IPS-NIHi7 (cell line): ENCODE data around the gene NAB1.
A peak's percentile ranks its signal among the peaks of the same experiment; 100 is the strongest.

Source experiments
- DNase-seq: peaks from one replicate; pipeline ENCODE4 v3.0.0; 2012; ENCODE audit warnings: mixed read lengths; ENCODE audit errors: extremely low spot score

The NAB1 gene

DNA sequence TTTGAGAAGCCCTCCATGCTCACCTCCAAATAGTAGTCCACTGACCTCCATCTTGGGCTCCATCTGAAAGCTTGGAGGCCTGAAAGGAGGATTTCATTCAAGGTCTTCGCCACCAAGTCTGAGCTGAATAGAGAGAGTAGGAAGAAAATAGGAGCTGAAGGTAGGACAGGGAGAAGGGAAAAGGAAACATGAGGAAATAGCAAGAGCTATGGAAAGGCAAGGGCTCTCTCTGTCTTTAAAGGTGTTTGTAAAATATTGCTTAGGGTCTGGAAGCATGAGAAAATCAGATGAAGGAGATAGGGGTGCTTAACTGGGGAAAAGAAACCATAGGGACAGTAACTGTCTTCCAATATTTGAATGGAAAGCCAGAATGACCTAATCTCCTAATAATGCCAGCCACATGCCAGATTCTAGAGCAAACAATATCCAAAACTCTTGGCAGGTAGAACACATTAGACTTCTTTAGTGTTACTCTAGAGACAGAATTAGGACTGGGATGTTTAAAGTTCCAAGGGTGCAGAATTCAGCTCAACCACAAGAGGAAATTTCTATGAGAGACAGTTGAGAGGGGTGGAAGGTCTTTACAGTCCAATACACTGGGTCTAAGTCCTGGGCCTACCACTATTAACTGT, 67.4 kb downstream of the NAB1 start:
- no peak for DNase-seq

DNA sequence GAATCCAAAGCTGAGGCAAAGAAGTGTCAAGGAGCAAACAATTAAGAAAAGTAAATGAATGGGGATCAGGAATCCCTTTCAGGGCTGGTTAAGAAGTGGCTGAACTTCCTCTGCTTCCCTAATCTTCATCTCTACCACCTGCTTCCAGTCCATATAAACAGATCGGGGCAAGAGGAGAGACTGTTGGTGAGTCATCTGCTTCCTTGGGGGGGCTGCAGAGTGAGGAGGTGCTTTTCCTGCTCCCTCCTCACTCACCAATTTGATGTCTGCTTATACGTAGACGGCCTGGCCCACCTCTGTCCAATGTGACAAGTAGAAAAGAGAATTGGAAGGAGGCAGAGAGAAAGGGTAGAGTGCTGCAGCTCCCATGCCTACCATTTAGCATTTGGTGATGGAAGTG, 68.4 kb downstream of the NAB1 start:
- no peak for DNase-seq

DNA sequence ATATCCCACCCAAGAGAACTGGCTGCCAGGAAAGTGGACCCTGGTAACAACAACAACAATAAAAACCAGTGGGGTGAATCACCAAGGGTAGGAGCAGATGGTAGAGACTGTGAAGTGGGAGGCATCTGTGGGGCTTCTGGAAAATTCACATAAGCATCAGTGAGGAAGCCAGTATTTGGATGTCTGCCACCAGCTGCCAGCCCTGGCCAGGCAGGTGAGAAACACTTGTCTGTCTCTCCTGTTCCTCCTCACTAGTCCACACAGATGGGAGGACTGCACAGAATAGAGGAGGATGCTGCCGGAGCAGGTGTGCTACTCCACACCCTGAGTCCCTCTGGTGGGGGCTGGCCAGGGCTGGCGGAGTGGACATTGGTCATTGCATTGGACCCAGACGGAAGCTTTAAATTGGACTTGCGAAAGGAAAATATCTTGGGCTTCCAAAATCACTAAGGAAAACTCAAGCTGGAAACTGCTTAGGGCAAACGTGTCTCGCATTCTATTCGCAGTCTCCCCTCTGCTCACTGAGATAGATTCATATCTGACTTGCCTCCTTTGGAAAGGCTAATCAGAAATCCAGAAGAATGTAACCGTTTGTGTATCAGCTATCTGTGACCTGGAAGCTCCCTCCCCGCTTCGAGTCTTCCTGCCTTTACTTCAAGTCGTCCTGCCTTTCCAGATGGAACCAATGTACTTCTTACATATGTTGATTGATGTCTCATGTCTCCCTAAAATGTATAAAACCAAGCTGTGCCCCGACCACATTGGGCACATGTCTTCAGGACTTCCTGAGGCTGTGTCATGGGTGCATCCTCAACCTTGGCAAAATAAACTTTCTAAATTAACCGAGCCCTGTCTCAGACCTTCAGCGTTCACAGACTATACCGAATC, 69.1 kb downstream of the NAB1 start:
- no peak for DNase-seq

DNA sequence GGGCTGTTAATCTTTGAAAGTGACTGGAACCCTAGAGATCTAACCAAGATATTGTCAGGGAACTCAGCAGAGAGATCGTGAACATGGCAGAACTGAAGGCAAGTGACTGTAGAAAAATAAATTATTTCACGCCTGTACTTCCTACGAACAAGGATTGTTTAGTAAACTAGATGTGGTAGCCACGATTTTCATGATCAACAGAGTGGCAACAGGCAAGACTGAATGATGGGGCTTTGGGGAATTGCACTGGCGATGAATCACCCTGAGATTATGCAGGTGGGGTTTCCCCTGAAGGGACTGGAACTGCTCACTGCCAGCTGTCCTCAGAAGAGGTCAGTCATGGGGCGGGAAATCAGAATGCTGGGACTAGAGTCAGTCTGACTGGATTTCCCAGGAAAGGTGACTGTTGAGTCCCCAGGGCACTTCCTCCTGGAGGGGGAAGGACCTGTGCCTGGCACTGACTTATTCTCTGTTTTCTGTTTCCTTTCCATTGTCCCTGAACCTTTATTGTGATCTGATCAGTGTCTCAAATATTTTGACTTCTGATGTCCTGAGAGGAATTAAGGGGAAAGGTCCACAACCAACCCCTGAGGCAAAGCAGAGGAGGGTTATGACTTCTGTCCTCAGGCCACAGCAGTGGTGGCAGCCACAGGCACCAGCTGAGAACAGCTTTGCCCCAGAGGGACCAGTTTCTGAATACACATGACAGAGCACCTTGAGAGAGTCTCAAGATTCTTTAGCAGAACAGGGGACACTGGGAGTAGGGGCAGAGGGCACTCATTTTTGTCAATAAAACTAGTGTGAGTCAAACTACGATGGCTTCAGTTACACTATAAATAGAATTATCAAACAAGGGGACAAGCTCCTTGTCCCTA, 70.0 kb downstream of the NAB1 start:
- DNase-seq = peak; percentile 47

DNA sequence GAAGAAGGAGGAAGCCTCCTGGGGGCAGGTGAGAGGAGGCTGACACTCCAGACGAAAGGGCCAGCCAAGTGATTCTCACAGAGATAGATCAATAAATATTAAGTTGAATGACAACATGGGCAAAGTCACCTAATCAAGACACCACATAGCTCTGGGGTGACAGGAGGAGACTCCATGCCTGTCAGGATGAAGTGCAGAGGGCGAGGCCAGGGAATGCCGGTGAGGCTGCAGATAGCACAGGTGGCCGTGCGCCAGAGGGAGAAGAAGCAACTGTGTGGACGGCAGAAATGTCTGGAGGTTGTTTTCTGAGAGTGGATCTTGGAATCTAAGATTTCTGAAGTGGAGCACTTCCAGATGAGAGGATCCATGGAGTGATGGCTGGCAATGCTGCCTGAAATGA, 71.4 kb downstream of the NAB1 start:
- no peak for DNase-seq

DNA sequence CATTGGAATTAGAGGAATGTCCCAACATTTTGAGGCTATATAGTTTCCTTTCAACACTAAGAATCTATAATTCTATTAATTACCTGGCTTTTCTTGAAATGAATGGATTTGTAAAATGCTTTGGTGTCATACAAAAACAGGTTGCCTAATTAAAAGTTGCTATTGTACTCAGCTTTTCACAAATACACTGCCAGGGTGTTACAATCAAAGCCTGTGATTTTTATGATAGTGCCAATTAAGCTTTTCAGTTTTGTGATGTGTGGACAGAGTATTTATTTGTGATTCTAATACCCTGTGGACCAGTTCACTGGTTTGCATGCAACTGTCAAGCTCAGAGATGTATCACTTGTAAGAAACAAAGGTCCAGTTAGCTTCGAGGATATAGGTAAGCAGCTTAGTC, 71.8 kb downstream of the NAB1 start:
- DNase-seq = no peak

DNA sequence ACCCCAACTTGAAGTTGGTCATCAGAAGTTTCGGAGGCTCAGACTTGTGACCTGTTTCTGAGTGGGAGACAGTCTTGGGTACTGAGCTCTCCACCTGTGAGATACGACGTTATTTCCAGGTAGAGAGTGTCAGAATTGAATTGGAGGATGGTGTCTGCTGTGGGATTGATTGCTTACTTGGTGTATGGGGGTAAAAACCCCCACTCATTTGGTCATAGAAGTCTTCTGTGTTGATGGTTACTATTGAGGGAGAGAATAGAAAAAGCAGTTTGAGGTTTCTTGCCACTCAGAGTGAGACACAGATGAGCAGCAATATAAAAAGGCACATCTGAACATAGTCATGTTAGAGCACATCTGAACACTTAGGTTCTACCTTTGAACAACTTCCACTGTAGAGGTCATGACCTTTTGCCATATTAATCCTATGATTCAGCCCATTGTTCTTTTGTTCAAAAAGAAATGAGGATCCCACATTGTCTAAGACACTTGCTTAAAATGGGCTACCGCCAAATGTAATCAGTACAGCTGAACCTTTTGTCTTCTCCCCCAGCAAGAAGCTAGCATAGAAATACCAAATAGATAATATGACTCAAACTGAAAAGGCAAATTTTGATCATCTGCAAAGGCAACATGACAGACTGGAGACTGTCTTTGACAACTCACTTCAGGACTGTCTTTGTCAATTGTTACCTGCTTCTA, 73.3 kb downstream of the NAB1 start:
- no peak for DNase-seq

DNA sequence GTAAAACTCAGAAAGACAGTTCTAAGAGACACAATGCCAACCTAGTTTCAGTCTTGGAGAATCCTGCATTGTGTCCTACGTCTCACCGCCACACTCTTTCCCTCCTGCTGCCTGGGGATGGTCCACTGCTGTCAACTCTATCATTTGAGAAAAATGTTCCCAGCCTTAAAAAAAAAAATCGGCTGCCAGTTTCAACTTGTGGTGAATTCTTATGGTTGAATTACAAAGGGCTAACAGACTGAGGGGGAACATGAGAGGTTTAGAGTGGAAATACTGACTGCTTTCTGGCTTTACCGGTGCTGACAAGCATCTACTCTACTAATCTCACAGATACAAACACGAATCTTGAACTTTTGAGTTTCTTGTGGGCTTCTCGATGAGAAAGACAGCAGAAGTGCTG, 74.0 kb downstream of the NAB1 start:
- no peak for DNase-seq

DNA sequence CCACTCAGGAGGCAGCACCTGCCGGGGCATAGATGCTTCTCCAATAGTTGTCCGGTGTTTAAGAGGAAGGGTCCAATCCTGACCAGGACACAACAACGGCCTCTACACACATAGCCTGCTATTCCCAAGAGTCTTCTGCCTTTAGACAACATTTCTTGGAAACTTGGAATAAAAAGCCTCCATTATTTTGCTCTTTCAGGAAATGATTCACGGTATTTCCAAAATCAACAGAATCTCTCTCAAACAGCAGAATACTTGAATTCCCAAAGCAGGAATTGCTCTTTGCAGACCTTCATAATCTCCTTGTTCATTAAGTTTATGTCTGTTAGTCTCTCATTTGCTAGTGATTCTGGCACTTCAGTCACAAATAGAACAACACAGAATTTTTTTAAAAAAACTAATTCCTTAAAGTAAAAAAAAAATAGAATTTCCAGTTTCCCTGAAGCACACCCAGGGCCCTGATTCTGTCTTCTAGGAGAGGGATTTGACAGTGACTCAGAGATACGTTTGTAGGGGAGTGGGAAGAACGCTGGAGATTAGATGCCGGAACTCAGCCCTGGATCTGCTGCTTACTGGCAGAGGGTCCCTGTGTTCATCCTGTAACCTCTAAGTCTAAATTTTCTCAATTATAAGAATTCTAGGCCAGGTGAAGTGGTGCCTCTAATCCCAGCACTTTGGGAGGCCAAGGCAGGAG, 74.7 kb downstream of the NAB1 start:
- DNase-seq = no peak

DNA sequence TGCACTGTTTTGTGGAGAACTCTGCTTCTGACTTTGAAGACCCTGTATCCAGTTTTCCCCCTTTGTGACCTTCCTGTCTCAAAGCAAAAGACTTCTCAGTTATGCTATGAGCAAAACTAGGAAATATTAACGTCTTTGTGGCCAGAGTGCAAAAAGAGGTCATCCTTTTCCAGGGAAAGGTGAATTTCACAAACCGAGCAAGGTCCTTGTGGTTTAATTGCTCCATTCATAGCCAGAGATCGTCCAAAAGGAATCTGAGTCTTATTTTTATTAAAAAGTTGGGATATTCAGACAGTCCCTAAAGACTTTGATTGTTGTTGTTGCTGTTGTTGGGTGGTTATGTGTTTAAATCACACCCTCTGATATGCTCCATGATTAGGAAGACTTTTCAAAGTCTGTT, 77.4 kb downstream of the NAB1 start:
- no peak for DNase-seq

DNA sequence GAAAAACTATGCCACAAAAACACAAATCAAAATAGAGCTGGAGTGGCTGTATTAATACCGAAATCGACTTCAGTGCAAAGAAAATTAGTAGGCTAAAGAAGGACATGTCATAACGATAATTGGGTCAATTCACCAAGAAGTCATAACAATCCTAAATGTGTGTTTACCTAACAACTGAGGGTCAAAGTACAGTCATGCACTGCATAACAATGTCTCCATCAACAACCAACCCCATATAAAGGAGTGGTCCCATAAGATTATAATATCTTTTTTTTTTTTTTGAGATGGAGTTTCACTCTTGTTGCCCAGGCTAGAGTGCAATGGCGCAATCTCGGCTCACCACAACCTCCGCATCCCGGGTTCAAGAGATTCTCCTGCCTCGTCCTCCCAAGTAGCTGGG, 87.5 kb downstream of the NAB1 start:
- no peak for DNase-seq

DNA sequence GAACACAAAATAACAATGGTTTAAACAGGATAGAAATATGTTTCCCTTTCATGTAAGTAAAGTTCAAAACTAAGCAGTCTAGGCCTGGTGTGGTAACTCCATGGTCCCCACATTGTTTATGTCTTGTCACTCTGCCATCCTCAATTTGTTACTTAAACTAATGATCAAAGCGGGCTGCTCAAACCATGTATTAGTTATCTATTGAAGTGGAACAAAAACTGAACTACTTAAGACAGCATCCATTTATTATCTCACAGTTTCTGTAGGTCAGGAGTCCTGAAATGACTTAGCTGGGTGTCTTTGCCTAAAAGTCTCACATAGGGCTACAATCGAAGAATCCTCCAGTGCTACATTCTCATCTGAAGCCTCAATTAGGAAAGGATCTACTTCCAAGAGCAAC, 91.6 kb downstream of the NAB1 start:
- DNase-seq = no peak
